22Rv1 (cell line): ENCODE data around the gene MXRA7.

ENCODE experiments used
- CTCF ChIP-seq: fragments of 450-650 bp; IDR thresholded peaks from 2 replicates; pipeline ENCODE4 v1.5.1; 2017; ENCODE audit warnings: mild to moderate bottlenecking
- ZFX ChIP-seq: fragments of 450-650 bp; IDR thresholded peaks from 2 replicates; pipeline ENCODE4 v1.6.1; 2017; ENCODE audit warnings: antibody characterized with exemption, borderline replicate concordance

GRCh38 chr17:76644995-76645394 is 65.8 kb downstream of the MXRA7 start:
- TF ChIP-seq CTCF (no peak), ZFX (no peak)
